GM19043 (cell line): ENCODE data around the gene GPD2.
"Not testable (repeated sequence)": the region's sequence is repeated elsewhere in the genome, so short reads cannot be mapped to it uniquely, and the experiment has no call there.

Source experiments
- ATAC-seq: cut with Tn5 transposase; IDR thresholded peaks from one replicate; pipeline ENCODE4 v1.9.1; 2021; ENCODE audit warnings: low read depth; ENCODE audit not compliant: unreplicated experiment

Gene GPD2

GRCh38 chr2:156473445-156473844 is 37.3 kb downstream of the GPD2 start:
- ATAC-seq = no peak

- ATAC-seq = no peak
These were observed 38.2 kb downstream of the GPD2 start for GRCh38 chr2:156474401-156474800.

GRCh38 chr2:156476021-156476849 is 40.1 kb downstream of the GPD2 start:
- ATAC-seq = peak; percentile 36

GRCh38 chr2:156476850-156477206 is 40.6 kb downstream of the GPD2 start:
- peak; percentile 54 for ATAC-seq

GRCh38 chr2:156480376-156480775 is 44.2 kb downstream of the GPD2 start:
- ATAC-seq = no peak

GRCh38 chr2:156481312-156481711 is 45.1 kb downstream of the GPD2 start:
- ATAC-seq = no peak

GRCh38 chr2:156483741-156484173 is 47.6 kb downstream of the GPD2 start:
- no peak for ATAC-seq

- no peak for ATAC-seq
These were observed 50.0 kb downstream of the GPD2 start for GRCh38 chr2:156486147-156486546.

- no peak for ATAC-seq
These were observed 50.4 kb downstream of the GPD2 start for GRCh38 chr2:156486614-156487013.

GRCh38 chr2:156489195-156489594 is 53.0 kb downstream of the GPD2 start:
- ATAC-seq = no peak

- ATAC-seq = no peak
These were observed 53.7 kb downstream of the GPD2 start for GRCh38 chr2:156489750-156490465.

- ATAC-seq = no peak
These were observed 54.3 kb downstream of the GPD2 start for GRCh38 chr2:156490466-156490840.

GRCh38 chr2:156491176-156491575 is 55.0 kb downstream of the GPD2 start:
- no peak for ATAC-seq

- no peak for ATAC-seq
These were observed 56.8 kb downstream of the GPD2 start for GRCh38 chr2:156492979-156493378.

GRCh38 chr2:156495998-156496397 is 59.8 kb downstream of the GPD2 start:
- not testable (repeated sequence) for ATAC-seq

GRCh38 chr2:156505696-156506095 is 69.5 kb downstream of the GPD2 start:
- peak; percentile 51 for ATAC-seq

- ATAC-seq = no peak
These were observed 74.9 kb downstream of the GPD2 start for GRCh38 chr2:156511122-156511521.

- no peak for ATAC-seq
These were observed 75.6 kb downstream of the GPD2 start for GRCh38 chr2:156511803-156512202.

- ATAC-seq = no peak
These were observed 76.3 kb downstream of the GPD2 start for GRCh38 chr2:156512451-156512850.

- no peak for ATAC-seq
These were observed 77.0 kb downstream of the GPD2 start for GRCh38 chr2:156513219-156513618.

GRCh38 chr2:156517419-156517818 is 81.2 kb downstream of the GPD2 start:
- ATAC-seq = no peak

- no peak for ATAC-seq
These were observed 82.0 kb downstream of the GPD2 start for GRCh38 chr2:156518138-156518537.
